GM12864 (cell line): Measurements from ENCODE around the gene LCE1A.

Source experiments
- DNase-seq: peaks from one replicate; pipeline ENCODE4 v3.0.0-alpha.2; 2011; ENCODE audit warnings: low read depth
- H3K4me3 ChIP-seq: 2 replicates; pipeline ENCODE4 v1.5.1; 2011; ENCODE audit warnings: mild to moderate bottlenecking, low read depth, low read length, control low read depth
- CTCF ChIP-seq: IDR thresholded peaks from 2 replicates; pipeline ENCODE4 v1.5.1; 2011; ENCODE audit warnings: low read depth, mild to moderate bottlenecking, moderate library complexity, low read length, control low read depth, inconsistent platforms; ENCODE audit errors: missing control alignments

LCE1A gene

GRCh38 chr1:152806576-152806975 is 20.7 kb upstream of the LCE1A start, which contains the start of gene LCE1C:
TSS of gene LCE1C (minus strand) at chr1:152806651. CDS start at chr1:152805478, 1,173 bp downstream.
- no peak within 1 kb of the TSS for H3K4me3 ChIP-seq
- no peak for TF ChIP-seq CTCF
- no peak for DNase-seq

- no peak for TF ChIP-seq CTCF
- no peak for DNase-seq
- H3K4me3 ChIP-seq: no peak overlapping the region
These were observed 16.2 kb upstream of the LCE1A start for GRCh38 chr1:152811050-152811449.

GRCh38 chr1:152811671-152812070 is 15.6 kb upstream of the LCE1A start, which contains the start of gene LCE1B:
TSS of gene LCE1B (plus strand) at chr1:152811971. CDS start at chr1:152812447, 476 bp downstream.
- no peak for DNase-seq
- TF ChIP-seq CTCF: no peak
- no peak within 1 kb of the TSS for H3K4me3 ChIP-seq

GRCh38 chr1:152817309-152817708 is 10.0 kb upstream of the LCE1A start:
- no peak for DNase-seq
- TF ChIP-seq CTCF: no peak
- no peak overlapping the region for H3K4me3 ChIP-seq

- no peak overlapping the region for H3K4me3 ChIP-seq
- no peak for DNase-seq
- peak; percentile 29 for TF ChIP-seq CTCF
These were observed 4.0 kb upstream of the LCE1A start for GRCh38 chr1:152823294-152823693.

GRCh38 chr1:152824964-152825363 is 2.3 kb upstream of the LCE1A start:
- TF ChIP-seq CTCF: no peak
- no peak overlapping the region for H3K4me3 ChIP-seq
- no peak for DNase-seq

- TF ChIP-seq CTCF: no peak
- no peak for DNase-seq
- no peak overlapping the region for H3K4me3 ChIP-seq
These were observed 9.6 kb downstream of the LCE1A start for GRCh38 chr1:152836870-152837269.
